Inferior parietal cortex (tissue), 1 donor: Measurements from ENCODE around the gene ABCB11.
A peak's percentile ranks its signal among the peaks of the same experiment; 100 is the strongest.

Experiments
- DNase-seq: peaks from one replicate; pipeline ENCODE4 v3.0.0-alpha.2; 2016; ENCODE audit errors: extremely low spot score

Gene ABCB11

DNA sequence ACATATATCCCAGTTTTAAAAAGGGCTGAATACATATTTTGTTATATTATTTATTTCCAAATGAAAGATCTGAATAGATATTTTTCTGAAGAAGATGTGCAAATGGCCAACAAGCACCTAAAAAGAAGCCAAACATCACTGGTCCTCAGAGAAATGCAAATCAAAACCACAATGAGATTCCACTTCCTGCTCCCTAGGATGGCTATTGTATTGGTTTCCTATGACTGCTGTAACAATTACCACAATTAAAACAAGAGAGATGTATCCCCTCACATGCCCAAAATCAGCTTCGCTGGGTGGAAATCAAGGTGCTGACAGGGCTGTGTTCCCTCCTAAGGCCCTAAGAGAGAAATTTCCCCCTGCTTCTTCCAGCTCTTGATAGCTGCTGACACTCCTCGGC lies 23.2 kb downstream of the ABCB11 start:
- DNase-seq = no peak

DNA sequence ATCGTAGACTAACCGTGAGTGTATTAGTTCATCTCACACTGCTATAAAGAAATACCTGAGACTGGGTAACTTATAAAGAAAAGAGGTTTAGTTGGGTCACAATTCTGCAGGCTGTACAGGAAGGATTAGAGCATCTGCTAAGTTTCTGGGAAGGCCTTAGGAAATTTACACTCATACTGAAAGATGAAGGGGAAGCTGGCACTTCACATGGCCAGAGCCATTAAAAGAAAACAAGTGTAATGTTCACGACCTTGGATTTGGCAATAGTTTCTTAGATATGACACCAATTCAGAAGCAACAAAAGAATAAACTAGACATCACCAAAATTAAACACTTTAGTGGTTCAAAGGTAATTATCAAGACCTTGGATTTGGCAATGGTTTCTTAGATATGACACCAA lies 23.8 kb downstream of the ABCB11 start:
- no peak for DNase-seq

DNA sequence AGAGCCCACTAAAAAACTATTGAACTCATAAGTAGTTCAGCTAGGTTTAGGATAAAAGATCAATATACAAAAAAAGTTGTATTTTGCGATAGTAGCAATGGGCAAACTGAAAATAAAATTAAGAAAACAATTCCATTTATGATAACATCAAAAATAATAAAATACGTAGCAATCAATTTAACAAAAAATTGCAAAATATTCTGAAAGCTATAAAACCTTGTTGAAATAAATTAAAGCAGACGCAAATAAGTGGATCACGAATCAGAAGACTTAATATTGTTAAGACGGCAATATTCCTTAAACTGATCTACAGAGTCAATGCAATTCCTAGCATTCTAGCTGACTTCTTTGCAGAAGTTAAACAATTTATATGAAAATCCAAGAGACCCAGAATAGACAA lies 24.5 kb downstream of the ABCB11 start:
- DNase-seq = no peak

DNA sequence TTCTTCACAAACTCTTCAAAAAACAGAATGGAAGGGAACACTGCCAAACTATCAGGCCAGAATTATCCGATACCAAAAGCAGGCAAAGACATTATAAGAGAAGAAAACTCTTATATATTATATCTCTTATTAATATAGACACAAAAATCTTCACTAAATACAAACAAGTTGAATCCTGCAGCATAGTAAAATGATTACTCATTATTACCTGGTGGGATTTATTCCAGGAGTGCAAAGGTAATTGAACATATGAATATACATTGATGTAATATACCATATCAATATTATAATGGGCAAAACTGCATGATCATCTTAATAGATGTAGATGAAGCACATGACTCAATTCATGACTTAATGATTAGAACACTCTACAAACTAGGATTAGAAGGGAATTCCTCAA lies 25.1 kb downstream of the ABCB11 start:
- DNase-seq = no peak

DNA sequence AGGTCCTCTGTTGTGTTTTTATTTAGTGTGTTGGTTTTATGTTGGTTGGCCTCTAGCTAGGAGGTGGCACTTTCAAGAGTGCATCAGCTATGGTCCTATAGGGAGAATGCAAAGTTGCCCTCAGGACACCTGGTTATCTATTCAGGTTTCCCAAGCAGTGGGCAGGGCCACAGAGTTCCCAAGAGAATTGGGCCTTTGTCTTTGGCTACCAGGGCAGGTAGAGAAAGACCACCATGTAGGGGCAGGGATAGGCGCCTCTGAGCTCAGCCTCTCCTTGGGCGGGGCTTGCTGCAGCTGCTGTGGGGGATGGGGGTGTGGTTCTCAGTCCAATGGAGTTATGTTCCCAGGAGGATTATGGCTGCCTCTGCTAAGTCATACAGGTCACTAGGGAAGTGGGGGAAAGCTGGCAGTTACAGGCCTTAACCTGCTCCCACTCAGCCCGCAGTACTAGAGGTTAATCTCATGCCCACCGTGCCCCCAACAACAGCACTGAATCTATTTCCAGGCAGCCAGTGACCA lies 26.0 kb downstream of the ABCB11 start:
- no peak for DNase-seq

DNA sequence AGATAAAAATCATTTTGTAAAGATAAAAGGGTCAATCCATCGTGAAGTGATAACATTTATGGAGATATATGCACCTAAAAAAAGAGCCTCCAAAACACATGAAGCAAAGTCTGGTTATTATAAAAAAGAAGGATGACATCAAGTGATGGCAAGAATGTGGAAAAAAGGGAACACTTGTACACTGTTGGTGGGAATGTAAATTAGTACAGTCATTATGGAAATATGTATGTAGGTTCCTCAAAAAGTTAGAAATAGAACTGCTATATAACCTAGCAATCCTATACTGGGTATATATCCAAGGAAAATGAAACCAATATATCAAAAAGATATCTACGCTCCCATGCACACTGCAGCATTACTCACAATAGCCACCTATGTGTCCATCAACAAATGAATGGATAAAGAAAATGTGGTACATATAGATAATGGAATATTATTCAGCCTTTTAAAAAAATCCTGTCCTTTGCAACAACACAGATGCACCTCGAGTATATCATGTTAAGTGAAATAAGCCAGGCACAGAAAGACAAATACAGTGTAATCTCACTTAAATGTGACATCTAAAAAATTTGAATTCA lies 28.9 kb downstream of the ABCB11 start:
- DNase-seq = no peak

DNA sequence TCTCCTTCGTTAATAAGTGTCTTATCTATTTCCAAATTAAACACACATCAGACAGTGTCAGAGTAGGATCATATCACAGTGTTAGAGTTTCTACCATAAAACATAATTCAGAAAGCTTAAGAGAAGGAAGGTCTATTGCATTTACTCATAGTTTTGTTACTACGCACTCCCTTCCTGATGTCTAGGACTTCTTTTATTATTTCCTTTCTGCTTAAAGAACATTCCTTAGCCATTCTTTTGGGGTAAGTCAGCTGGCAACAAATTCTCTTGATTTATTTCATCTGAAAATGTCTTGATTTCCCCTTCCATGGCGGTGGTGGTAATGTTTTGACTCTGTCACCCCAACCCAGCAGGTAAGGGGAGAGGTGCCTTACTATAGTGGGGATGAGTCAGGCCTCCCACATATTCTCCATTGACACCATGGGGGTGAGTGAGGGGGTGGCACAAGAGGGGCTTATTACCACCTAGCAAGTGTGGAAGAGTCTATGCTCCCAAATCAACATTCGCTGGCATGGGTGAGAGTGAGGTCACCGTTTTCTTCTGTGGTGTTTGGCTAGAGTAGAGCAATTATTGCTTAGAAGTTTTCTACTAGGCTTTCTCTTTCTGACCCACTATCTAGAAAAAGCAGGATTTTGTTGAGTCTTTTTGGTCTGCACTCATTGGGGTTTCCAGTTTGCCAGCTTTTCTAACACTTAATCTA lies 29.9 kb downstream of the ABCB11 start:
- DNase-seq = no peak

DNA sequence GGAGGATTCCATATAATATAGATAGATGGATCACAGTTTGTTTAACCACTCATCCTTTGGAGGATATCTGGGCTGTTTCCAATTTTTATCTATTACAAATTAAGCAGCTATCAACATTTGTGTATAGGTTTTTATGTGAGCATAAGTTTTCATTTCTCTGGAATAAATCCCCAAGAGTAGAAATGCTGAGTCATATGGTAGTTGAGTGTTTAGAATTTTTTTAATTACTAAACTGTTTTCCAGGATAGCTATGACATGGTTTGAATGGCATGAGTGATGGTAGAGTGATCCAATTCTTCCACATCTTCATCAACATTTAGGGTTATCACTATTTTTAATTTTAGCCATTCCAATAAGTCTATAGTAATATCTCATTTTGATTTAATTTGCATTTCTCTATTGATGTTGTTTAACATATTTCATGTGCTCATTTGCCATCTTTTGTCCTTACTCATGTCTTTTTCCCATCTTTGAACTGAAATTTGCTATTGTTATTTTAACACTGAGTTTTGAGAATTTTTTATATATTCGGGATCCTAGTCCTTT lies 31.4 kb downstream of the ABCB11 start:
- DNase-seq = no peak

DNA sequence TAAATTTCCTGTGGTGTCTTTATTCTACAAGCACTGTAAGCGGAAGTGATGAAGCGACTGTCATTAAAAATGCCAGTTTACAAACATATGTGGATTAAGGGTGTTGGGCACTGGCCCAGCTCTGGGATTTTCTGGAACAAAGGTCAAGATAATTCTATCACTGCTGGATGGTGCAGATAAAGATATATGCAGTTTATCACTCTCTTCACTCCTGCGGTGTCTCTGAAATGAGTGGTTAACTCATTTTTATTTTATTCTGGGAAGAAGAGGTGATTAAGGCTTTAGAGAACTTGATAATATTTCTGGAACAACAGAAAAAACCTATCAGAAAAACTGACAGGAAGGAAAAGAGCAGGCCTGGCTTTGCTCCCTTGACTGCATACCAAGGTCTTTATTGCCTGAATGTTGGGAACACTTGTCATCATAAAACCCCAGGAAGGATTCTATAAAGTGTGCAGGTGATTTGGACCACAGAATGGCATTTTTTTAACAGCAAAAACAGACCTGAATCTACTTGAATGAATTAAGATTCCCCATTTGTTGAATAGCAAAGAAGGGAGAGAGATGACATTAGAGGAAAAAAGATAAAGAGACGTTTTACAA lies 32.4 kb downstream of the ABCB11 start:
- DNase-seq = no peak

DNA sequence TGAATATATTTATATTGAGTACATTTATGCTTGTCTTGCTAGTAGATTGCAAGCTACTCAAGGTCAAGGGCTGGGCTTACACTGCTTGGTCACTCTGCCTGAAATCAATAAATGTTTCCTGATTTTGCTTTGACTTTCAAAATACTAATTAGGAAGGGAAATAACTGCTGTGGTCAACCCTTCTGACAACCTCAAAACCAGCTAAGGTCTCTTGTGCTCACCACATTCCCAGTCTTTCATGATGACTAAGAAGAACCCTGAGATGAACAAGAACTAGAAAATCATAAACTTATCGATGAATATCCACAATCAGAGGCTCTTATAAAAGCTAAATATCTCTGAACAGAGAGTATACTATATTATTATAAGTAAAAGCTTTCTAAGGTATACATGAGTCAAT lies 33.3 kb downstream of the ABCB11 start:
- DNase-seq = no peak

DNA sequence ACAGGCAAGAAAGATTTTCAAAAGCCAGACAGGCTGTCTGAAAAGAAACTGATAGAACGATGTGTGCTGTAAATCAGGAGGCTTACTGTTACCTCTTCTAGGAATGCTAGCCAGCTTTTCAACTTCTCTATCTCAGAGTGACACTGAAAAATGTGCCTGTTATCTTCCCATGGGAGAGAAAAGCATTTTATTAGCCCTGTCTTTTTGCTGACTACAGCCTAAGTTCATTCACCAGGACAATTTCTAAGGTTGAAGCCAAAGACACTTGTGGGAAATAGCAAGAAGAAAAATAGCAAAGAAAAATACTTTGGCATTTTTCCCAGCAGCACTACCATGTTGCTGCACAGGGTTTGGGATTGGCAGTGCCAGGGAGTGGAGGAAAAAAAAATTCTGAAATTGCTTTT lies 34.0 kb downstream of the ABCB11 start:
- DNase-seq = no peak

DNA sequence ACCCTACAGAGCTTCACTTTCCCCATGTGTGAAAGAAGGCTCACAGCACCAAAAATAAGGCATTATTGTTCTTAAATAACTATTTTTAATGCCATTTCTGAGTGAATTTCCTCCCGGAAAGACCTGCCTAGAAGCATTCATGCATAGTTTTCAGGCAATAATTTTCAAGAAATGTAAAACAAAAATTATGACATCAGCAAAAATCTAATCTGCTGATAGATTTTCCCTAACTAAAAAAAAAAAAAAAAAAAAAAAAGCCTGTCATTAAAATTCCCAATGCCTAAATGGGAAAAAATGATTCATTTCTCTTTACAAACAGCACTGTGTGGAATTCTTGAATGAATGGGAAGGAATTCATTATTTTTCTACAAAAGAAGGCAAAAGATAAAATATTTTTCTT lies 35.4 kb downstream of the ABCB11 start:
- no peak for DNase-seq

DNA sequence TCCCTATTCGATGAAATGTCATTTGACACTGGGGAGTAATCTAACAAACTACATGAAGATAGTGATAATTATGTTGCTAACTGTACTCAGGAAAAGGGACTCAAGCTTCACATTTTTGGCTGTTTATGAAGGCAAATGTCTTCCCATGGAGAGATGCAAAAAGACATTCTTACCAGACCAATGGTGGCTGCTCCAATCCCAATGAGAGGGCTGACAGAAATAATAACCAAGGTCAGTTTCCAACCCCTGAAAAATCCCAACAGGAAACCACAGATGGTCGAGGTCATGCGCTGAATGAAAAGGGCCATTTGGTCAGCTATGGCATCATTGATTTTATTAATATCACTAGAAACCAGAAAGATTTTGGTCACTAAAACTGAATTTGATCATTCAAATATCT lies 37.6 kb downstream of the ABCB11 start:
- no peak for DNase-seq

DNA sequence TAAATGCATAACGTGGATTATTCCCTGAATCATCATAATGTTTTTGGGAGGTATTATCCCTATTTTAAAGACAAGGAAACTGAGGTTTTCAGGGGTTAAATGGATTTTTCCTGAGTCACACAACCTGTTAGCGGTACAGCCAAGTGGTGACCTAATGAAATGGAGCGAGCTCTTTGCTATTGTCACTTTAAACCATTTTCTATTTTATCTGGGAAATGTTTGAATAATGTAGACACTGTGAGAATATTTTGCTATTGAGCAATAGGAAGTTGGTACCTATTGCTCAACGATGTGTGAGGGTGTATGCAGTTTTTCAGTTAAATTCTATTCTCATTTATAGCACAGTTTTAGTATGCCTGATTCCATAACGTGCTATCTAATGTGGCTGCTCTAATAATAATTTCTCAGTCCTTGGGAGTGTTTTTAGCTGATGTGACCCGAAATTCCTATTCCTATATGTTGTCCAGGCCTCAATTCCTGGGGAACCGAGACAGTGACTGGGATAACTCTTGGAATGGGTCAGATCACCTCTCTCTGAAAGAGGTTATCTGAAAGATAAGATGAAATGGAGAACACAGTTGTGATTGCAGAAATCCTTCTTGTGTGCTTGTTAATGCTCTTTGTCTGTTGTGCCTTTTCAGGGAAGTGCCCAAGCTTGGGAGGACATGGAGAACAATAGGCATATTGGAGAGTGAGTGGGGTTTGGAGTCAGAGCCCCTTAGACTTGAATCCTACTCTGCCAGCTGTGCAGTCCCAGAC lies 38.4 kb downstream of the ABCB11 start:
- no peak for DNase-seq

DNA sequence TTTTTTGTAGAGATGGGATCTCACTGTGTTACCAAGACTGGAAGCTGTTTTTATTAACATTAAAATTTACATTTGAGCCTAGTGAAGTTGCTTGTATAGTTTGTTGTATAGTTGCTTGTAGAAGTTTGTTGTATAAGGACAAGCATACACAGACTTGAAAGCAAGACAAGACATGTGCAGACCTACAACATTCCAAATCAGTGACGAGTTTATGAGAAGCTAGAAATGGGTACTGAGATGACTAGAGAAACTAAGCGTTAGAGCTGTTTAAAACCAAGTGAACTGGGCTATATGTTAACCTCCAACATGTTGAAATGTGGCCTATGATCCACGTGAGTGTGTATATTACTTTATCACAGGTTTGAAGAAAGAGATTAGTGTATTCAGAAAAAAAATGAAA lies 39.1 kb downstream of the ABCB11 start:
- no peak for DNase-seq

DNA sequence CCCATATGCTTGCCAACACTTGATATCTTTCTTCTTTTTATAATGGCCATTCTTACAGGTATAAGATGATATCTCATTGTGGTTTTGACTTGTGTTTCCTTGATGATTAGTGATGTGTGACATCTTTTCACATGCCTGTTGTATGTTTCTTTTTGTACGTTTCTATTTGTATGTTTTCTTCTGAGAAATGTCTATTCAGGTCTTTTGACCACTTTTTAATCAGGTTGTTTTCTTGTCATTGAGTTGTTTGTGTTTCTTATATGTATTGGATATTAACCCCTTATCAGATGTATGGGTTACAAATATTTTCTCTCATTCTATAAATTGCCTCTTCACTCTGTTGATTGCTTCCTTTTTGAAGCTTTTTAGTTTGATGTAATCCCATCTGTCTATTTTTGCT lies 42.4 kb downstream of the ABCB11 start:
- no peak for DNase-seq

DNA sequence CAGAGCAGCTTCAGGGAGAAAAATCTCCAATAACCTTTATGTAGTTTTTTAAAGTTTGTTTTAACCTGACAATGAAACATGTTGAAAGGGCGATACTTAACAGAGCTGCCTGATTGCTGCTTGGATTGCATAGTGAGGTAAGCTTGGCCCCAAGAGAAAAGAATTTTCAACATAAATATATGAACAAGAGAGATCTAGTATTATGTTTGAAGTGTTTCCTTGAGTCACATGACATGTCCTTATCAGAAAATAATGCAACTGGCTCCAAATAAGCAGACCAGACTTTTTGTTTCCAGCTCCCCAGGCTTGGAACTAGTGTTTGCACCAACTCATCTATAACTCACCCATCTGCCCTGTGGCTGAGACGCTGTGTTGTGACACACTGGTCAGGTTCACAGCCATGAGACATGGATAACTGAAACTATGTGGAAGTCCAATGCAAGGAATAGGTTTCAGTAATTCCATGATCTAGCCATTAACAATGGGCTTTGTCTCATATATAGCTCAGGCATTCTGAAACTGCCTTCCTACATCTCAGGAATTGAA lies 44.7 kb downstream of the ABCB11 start:
- no peak for DNase-seq

DNA sequence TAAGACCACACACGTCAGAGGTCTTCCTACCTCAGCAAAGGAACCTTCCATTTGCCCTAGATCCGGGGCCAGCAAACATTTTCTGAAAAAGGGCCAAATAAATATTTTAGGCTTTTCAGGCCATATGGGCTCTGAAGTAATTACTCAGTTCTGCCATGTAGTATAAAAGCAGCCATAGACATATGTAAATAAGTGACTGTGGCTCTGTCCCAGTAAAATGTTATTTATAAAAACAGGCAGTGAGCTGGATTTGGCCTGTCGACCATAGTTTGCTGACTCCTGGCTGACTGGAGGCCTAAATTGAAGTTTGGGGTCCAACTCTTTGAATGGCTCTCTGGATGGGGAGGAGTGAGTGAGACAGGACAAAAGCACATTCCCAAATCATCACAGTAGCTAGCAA lies 49.5 kb downstream of the ABCB11 start:
- no peak for DNase-seq

DNA sequence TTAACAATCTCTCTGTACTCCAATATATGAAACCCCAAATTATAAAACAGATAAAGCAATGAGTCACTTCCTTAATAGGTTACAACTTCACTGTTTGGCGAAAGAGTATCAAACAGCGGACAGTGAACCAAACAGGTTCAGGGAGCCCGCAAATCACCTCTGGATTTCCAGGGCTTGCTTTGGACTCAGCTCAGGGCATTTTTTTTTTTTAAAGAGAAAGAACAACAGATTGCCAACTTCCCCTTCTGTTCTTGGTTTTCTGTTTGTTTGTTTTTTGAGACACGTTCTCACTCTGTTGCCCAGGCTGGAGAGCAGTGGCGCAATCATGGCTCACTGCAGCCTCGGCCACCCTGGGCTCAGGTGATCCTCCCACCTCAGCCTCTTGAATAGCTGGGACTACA lies 52.7 kb downstream of the ABCB11 start:
- DNase-seq = no peak

DNA sequence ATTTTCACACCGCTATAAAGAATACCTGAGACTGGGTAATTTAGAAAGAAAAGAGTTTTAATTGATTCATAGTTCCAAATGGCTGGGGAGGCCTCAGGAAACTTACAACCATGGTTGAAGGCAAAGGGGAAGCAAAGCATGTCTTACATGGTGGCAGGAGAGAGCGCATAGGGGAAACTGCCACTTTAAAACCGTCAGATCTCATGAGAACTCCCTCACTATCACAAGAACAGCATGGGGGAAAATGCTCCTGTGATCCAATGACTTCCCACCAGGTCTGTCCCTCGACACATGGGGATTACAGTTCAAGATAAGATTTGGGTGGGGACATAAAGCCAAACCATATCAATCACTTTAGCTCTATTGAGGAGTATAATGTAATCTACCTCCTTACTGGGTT lies 53.5 kb downstream of the ABCB11 start:
- DNase-seq = no peak

DNA sequence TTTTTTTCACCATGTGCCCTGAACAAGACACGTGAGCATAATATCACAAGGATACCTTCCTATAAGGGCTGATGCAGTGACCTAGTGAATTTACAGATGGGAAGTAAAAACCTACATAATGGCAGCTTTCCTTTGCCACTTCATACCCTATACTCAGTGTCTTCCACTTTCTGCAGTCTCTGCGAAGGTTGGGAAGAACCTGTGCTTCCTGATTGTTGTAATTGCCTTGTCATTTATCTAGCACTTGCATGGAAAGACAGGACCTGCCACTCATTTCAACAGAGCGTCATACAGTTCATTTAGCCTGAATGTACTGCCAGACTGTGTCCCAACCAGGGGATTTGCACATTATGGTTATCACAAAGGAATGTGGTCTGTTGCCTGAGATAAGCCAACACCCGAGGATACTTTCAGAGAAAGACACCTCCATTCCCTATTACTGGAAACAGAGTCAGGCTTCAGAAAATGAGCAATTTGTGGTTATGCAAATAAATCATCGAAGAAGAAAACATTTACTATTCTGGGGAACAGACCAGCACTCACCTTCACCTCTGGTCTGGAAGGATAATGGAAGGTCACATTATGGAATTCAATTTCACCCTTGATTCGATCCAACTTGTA lies 55.0 kb downstream of the ABCB11 start:
- peak; percentile 43 for DNase-seq

DNA sequence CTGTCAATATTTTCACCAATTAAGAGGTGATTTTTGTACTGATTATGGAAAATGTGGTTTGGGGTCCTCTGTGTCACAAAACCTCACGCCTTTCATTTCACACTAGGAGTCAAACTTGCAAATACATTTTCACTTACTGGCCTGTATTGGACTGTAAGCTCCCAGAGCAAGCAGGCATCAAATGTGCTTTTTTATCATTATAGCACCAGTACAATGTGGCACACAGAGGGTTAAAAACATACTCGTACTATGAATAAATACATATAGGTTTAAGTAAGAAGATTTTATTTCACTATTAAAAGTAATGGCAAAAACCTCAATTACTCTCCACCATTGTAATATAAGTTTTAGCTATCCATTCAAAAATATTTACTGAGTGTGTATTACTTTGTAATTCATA lies 56.7 kb downstream of the ABCB11 start:
- no peak for DNase-seq
